HG03280 (cell line): ENCODE results near the gene NCL.
A peak's percentile ranks its signal among the peaks of the same experiment; 100 is the strongest.
"Not testable (repeated sequence)": the region's sequence is repeated elsewhere in the genome, so short reads cannot be mapped to it uniquely, and the experiment has no call there.

Experiments used
- ATAC-seq: cut with Tn5 transposase; IDR thresholded peaks from one replicate; pipeline ENCODE4 v1.9.1; 2021; ENCODE audit warnings: mild to moderate bottlenecking, moderate library complexity; ENCODE audit not compliant: unreplicated experiment

NCL gene

GRCh38 chr2:231431606-231432005, 32.7 kb downstream of the NCL start:
- no peak for ATAC-seq

GRCh38 chr2:231430437-231430836, 33.8 kb downstream of the NCL start:
- ATAC-seq = not testable (repeated sequence)

- ATAC-seq = no peak
Measured at GRCh38 chr2:231429901-231430300, 34.4 kb downstream of the NCL start.

GRCh38 chr2:231429152-231429551, 35.1 kb downstream of the NCL start:
- no peak for ATAC-seq

- ATAC-seq = no peak
Measured at GRCh38 chr2:231427116-231427515, 37.2 kb downstream of the NCL start.

- no peak for ATAC-seq
Measured at GRCh38 chr2:231425811-231426703, 38.2 kb downstream of the NCL start.

- no peak for ATAC-seq
Measured at GRCh38 chr2:231425291-231425810, 38.9 kb downstream of the NCL start.

- ATAC-seq = no peak
Measured at GRCh38 chr2:231423176-231423575, 41.1 kb downstream of the NCL start.

- ATAC-seq = no peak
Measured at GRCh38 chr2:231422056-231422455, 42.2 kb downstream of the NCL start.

- no peak for ATAC-seq
Measured at GRCh38 chr2:231421051-231421580, 43.2 kb downstream of the NCL start.

- ATAC-seq = no peak
Measured at GRCh38 chr2:231418820-231419640, 45.3 kb downstream of the NCL start.

GRCh38 chr2:231415029-231415428, 49.3 kb downstream of the NCL start:
- no peak for ATAC-seq

GRCh38 chr2:231413921-231414476, 50.3 kb downstream of the NCL start:
- ATAC-seq = no peak

- ATAC-seq = no peak
Measured at GRCh38 chr2:231413456-231413855, 50.8 kb downstream of the NCL start.

GRCh38 chr2:231412618-231412963, 51.7 kb downstream of the NCL start:
- no peak for ATAC-seq

- ATAC-seq = peak; percentile 98
Measured at GRCh38 chr2:231411831-231412617, 52.3 kb downstream of the NCL start.

- ATAC-seq = no peak
Measured at GRCh38 chr2:231411237-231411636, 53.0 kb downstream of the NCL start.

GRCh38 chr2:231410293-231411004, 53.8 kb downstream of the NCL start:
- no peak for ATAC-seq

- no peak for ATAC-seq
Measured at GRCh38 chr2:231409776-231410175, 54.5 kb downstream of the NCL start.

GRCh38 chr2:231408304-231408703, 56.0 kb downstream of the NCL start:
- ATAC-seq = not testable (repeated sequence)
